ENCODE measurements around the gene FAM234B.
A peak's percentile ranks its signal among the peaks of the same experiment; 100 is the strongest.
"Not testable (repeated sequence)": the region's sequence is repeated elsewhere in the genome, so short reads cannot be mapped to it uniquely, and the experiment has no call there.

The FAM234B gene

GRCh38 chr12:13023811-13024530, 20.2 kb upstream of the FAM234B start:
- peak; percentile 53 for DNase-seq (ENCODE audit: low spot score)

DNA sequence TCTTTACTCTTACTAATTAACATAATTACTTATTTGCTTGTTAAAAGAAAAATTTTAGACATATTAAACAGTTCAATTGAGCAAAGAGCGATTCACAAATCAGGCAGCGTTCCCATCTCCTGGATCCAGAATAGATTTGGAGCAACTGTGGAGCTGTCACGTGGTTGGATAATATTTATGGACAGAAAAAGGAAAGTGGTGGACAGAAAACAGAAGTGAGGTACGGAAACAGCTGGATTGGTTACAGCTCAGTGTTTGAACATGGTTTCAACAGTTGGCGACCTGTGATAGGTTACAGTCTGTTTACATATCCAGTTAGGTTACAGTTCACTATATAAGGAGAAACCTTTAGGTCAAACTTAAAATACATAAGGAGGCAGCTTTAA, 19.7 kb upstream of the FAM234B start:
- no peak for DNase-seq (ENCODE audit: low spot score)

GRCh38 chr12:13026286-13026685, 17.9 kb upstream of the FAM234B start:
- DNase-seq (ENCODE audit: low spot score): no peak

GRCh38 chr12:13027032-13027431, 17.1 kb upstream of the FAM234B start:
- no peak for DNase-seq (ENCODE audit: low spot score)

DNA sequence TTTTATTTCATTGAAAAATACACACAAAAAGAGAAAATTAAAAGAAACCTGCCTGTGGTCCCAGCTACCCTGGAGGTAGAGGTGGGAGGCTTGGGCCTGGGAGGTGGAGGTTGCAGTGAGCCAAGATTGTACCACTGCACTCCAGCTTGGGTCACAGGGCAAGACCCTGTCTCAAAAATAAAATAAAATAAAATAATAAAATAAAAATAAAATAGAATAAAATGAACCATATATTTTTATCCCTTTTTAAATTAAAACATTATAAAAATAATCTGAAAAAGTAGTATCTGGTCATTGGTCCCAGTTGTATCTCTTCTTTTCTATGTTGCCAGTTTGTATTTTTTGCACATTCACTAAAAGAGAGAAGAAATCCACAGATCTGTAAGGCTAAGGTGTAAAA, 16.7 kb upstream of the FAM234B start:
- DNase-seq (ENCODE audit: low spot score): no peak

DNA sequence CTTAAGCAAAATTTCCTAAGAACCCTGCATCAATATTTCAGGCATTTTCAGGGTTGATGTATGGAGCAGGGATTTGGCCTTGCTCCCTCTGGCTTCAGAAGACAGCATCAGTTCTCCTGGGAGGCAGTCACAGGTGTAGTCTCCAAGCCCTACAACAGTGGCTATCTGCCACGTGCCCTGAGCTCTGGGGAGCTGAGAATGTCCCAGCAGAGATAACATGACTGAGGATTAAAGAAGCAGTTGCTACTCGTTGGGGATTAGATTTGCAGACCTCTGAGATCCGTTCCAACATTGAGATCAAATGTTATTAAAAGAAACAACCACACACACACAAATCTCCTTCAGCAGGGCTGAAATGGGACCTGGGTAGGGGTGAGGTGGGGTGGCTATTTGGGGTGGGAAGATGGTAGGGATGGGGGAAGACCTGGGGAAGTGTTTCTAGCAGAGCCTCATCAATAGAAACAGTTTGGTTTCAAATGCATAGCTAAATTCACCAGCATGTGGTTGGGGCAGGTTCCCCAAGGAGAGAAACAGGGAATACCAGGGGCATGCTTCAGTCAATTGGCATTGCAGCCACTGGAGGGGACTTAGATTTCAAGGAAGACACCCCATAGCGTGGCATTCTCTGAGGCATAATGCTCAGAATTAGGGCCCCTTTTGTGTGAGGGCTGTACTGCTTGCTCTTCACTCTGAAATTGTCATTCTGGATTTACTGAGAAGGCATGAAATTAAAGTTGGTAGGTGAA, 15.2 kb upstream of the FAM234B start:
- peak; percentile 66 for DNase-seq (ENCODE audit: low spot score)

DNA sequence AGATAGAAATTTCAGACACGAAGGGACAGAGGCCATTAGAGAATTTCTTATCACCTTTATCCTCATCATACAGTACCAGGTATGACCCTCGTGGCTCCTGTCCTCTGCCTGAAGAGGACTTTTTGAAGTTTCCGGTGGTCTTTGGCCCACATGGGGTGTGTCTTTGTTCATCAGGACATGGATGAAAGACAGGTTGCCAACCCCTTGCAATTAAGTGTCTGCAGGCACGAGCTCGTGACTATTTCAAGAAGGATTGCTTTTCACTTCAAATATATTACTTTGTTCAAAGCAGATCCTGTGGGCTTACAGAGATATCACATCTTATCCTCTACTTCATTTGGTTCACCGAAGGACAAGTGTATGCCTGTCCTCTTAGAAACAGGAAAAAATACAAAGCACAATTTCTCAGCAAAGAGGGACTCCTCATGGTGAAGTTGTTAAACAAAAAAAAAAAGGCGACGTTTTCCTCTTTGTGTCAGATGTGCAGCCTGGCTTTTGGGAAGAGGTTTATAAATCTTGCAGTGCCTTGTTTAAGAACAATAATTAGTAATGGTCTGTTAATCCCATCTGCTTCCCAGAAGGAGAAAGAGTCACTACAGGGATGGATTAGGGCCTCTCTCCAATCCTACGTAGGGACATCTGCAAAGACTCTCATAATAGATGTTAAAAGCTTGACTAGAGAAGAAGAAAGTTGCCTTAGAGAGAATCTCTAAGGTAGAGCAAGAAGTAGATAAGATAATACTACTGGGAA, 13.5 kb upstream of the FAM234B start:
- peak; percentile 56 for DNase-seq (ENCODE audit: low spot score)

- no peak for DNase-seq (ENCODE audit: low spot score)
These were observed 12.0 kb upstream of the FAM234B start for GRCh38 chr12:13032164-13032563.

GRCh38 chr12:13033476-13033875, 10.7 kb upstream of the FAM234B start:
- DNase-seq (ENCODE audit: low spot score): no peak

DNA sequence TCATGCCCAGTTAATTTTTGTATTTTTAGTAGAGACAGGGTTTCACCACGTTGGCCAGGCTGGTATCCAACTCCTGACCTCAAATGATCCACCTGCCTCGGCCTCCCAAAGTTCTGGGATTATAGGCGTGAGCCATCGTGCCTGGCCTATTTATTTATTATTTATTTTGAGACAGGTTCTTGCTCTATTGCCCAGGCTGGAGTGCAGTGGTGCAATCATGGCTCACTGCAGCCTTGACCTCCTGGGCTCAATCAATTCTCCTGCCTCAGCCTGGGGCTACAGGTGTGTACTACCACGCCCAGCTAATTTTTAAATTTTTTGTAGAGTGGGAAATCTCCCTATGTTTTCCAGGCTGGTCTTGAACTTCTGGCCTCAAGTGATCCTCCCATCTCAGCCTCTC, 8.8 kb upstream of the FAM234B start:
- not testable (repeated sequence) for DNase-seq (ENCODE audit: low spot score)

DNA sequence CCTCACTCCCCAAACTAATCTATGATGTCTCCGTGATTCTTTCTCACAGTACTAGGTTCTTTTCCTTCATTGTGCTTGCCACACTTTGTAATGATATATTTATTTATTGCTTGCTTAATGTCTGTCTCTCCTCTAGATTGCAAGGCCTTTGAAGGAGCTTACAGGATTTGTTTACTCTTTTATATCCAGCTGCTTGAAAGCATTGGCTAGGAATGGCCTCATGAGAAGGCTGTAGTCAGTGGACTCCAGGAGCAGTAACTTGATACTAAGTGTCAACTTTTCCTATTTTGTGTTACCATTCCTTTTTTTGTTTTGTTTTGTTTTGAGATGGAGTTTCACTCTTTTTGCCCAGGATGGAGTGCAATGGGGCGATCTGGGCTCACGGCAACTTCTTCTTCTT, 7.3 kb upstream of the FAM234B start:
- no peak for DNase-seq (ENCODE audit: low spot score)

GRCh38 chr12:13038491-13039161, 5.6 kb upstream of the FAM234B start:
- no peak for DNase-seq (ENCODE audit: low spot score)

DNA sequence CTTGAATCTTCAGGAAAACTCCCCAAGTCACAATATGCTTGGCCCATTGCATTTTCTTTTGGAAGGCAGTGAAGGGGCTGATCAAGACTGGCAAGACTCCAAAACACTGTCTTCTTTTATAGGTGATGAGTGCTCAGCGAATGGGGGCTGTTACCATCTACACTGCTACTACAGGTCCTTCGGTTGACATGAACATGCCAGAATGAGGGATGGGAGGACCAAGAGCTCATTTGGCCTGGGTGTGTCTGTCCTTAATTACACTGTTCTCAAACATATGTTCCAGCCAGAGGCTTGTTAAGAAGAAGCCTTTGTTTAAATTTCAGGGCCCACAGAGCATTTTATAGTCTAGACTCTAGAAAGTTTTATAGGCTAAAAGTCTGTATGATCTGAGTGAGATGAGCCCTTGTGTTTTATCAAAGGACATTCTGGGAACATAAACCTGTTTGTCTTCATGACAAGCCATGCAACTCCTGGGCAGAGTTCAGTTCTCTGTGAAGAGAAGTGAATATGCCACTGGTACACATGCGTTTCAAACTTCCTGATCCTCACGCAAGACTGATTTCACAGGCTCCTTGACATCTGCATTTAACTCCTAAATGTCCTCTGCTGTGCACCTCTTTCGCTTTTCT, 4.7 kb upstream of the FAM234B start:
- DNase-seq (ENCODE audit: low spot score): no peak

GRCh38 chr12:13041224-13041623, 3.0 kb upstream of the FAM234B start:
- no peak for DNase-seq (ENCODE audit: low spot score)

- DNase-seq (ENCODE audit: low spot score): no peak
These were observed 1.4 kb upstream of the FAM234B start for GRCh38 chr12:13042666-13043230.

DNA sequence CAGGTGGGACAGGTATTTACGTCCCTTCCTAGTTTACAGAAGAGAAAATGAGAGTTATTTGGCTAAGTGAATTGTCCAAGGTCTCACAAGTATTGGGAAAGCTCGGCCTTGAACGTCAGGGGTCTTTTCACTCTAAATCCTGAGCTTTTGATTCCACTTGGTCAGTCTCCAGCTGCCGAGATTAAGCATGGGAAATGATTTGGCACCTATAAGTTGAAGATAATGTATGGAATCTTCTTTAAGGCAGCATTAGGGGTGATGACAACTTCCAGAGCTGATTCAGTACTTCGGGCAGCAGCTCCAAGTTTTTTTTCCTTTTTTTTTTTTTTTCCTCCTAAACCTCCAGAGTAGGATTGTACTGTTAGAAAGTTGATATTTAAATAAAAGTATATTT, 722 bp downstream of the FAM234B start:
- no peak for DNase-seq (ENCODE audit: low spot score)

- DNase-seq (ENCODE audit: low spot score): no peak
These were observed 1.6 kb downstream of the FAM234B start for GRCh38 chr12:13045816-13046215.

GRCh38 chr12:13046964-13047363, 2.8 kb downstream of the FAM234B start:
- no peak for DNase-seq (ENCODE audit: low spot score)

GRCh38 chr12:13049816-13050215, 5.6 kb downstream of the FAM234B start:
- DNase-seq (ENCODE audit: low spot score): no peak

GRCh38 chr12:13052421-13052820, 8.2 kb downstream of the FAM234B start:
- no peak for DNase-seq (ENCODE audit: low spot score)

DNA sequence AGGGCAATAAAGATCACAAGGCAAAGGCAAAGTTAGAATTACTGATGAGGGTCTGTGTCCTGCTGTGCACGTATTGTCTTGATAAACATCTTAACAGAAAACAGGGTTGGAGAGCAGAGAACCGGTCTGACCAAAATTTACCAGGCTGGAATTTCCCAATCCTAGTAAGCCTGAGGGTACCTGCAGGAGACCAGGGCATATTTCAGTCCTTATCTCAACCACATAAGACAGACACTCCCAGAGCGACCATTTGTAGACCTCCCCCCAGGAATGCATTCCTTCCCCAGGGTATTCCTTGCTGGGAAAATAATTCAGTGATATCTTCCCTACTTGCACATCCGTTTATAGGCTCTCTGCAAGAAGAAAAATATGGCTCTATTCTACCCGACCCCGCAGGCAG, 9.4 kb downstream of the FAM234B start:
- not testable (repeated sequence) for DNase-seq (ENCODE audit: low spot score)

GRCh38 chr12:13060581-13060980, 16.4 kb downstream of the FAM234B start:
- DNase-seq (ENCODE audit: low spot score): no peak

Measured in D341Med (cell line).